ENCODE results near the gene RREB1.

DNA sequence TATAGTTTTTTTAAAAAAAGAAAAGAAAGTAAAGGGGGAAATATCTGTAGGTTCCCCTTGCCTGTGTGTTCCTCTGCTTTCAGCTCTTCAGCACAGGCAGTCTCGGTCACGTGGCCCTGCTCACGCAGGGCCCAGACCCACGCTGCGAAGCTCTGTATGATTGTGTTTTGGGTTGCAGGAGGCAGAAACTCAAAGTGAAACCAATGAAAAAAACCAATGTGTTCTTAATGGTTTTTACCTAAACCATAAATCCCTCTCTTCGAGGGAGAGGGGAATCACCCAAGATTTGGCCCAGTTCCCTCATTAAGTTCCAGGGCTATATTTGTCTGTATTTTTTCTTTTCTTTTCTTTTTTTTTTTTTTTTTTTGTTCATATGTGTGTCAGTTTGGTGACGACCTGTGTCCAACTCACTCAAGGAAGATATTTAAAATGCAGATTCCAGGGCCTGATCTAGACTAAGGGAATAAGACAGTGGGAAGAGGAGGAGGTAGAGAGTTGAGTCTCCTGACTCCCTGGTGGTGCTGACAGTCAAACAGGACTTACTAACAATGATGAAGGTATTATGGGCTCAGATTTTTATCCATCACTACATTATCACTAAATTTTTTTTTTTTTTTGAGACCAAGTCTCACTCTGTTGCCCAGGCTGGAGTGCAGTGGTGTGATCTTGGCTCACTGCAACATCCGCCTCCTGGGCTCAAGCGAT, 33.8 kb upstream of the RREB1 start:
- no peak for TF ChIP-seq EZH2phosphoT487 (IDR thresholded peaks at IDR 0.05; ENCODE audit: insufficient read depth, low read depth)
- TF ChIP-seq EZH2 (IDR thresholded peaks at IDR 0.05; ENCODE audit: insufficient read depth, poor library complexity, severe bottlenecking), result no peak
